ENCODE data around the gene CORO1C.
"Not testable (repeated sequence)": the region's sequence is repeated elsewhere in the genome, so short reads cannot be mapped to it uniquely, and the experiment has no call there.

Gene CORO1C

DNA sequence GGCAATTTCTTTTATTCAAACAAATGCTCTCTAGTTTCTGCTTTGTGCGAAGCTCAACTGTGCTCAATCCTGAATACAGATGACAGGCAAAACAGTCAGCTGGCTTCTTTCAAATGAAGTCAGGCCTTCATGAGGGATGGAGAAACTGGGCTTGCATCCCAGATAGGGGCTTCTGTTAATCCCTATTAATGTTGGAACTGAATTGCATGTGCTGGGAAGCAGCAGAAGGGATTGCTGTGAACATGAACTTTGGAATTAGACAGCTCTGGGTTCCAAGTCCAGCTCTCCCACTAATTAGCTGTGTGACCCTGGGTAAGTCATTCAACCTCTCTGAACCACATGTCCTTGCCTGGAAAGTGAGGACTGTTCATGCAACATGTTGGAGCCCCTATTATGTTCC lies 21.1 kb upstream of the CORO1C start:
- no peak for DNase-seq

DNA sequence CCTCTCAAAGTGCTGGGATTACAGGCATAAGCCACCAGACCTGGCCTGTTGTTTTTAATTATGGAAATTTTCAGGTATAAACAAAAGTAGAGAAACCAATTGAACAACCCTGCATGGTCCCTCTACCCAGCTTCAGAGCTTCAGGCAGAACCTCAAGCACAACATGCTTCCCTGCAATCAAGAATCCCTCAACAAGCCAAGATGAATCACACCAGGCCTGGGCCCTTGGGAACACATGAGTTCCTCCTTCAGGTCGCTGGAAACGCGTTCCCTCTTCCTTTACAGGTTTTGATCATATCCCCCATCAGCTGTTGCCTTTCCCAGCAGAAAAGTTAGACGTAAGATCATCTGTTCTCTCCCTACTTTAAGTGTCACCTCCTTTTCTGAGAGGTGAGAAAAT lies 20.5 kb upstream of the CORO1C start:
- no peak for DNase-seq

DNA sequence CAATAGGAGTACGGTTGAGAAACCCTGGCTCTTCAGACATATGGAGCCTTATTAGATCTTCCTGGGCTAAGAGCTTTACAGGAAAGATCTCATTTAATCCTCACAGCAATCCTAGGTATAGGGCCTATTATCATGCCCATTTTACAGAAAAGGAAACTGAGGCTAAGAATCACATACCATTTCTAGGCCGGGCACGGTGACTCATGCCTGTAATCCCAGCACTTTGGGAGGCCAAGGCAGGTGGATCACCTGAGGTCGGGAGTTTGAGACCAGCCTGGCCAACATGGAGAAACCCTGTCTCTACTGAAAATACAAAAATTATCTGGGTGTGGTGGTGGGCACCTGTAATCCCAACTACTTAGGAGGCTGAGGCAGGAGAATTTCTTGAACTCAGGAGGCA lies 19.7 kb upstream of the CORO1C start:
- DNase-seq, result not testable (repeated sequence)

DNA sequence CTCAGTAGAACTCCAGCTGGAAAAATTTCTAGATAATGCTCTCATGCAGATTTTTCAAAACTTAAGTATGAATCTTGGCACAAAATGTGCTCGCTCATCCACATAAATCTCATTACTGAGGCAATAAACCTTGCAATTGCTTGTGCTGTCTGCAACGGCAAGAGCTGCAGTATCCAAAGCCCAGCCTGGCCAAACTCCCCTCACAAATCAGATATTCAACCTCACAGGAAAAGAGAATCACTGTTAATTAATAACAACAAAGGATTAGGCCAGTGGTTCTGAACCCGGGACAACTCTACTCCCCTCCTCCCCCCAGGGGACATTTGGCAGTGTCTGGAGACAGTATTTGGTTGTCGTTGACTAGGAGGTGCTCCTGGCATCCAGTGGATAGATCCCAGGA lies 19.2 kb upstream of the CORO1C start:
- no peak for DNase-seq

DNA sequence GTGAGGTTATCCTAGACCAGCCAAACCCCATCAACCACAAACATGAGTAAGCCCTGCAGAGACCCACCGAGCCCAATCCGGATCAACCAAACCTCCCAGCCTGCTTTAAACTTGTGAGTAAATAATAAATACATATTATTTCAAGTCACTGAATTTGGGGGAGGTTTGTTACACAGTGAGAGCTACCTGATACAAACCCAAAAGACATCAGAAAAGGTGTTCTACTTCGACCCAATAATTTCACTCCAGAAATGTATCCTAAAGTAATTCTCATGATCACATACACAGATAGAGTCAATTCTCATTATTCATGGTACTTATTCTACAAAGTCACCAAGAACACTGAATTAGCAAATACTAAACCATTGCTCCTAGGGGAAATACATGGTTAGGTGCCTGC lies 16.2 kb upstream of the CORO1C start:
- DNase-seq, result no peak

DNA sequence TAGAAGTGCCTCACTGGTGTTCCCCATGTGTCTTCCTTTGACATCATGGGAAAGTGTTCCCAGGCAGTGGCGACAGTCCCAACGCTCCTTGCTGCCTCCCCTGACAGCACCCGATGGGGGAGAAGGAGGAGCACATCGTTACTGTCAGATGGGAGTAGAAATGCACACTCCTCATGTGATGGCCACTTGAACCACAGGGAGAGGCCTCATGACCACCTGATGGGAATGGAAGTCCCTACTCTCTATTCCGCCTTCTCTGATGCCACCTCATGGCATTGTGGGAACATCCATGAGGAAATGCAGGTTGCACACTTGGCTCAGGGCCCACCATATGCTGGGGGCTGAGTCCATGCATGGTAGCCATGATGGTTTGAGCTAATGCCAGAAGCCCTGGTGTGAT lies 14.3 kb upstream of the CORO1C start:
- no peak for DNase-seq

DNA sequence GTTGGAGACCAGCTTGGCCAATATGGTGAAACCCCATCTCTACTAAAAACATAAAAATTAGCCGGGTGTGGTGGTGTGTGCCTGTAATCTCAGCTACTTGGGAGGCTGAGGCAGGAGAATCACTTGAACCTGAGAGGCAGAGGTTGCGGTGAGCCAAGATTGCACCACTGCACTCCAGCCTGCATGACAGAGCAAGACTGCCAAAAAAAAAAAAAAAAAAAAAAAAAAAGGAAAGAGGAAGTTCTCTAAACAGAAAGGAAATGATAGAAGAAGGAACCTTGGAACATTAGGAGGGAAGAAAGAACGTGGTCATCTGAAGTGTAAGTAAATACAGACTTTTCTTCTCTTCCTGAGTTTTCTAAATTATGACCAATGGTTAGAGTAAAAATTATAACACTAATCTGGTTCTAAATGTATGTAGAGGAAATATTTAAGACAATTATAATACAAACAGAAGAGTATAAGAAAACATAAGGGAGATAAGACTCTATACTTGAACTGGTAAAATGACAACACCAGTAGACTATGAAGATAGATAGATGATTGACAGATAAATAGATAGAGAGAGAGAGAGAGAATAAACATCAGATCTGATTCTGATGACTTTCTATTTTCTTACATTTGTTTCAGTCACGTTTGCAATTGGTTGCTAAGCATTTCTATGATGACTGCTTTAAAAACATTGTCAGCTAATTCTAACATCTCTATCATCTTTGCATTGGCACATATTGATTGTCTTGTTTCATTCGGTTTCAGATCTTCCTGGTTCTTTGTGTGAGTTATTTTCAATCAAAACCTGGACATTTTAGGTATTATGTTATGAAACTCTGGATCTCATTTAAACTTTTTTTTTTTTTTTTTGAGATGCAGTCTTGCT lies 12.9 kb upstream of the CORO1C start:
- DNase-seq, result peak; percentile 62

GRCh38 chr12:108738170-108738569 lies 6.9 kb upstream of the CORO1C start:
- DNase-seq, result peak; percentile 62

DNA sequence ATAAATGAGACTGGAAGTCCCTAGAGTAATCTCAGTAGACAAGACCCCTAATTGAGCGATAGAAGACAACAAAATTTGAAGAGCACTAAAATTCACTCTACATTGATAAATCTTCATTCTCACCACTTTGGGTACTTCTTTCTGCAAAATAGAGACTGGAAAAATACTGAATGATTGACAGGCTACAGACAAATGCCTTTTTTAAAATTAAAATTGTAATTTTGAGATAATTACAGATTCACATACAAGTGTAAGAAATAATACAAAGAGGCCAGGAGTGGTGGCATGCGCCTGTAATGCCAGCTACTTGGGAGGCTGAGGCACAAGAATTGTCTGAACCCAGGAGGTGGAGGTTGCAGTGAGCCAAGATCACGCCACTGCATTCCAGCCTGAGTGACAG lies 4.5 kb upstream of the CORO1C start:
- DNase-seq, result no peak

DNA sequence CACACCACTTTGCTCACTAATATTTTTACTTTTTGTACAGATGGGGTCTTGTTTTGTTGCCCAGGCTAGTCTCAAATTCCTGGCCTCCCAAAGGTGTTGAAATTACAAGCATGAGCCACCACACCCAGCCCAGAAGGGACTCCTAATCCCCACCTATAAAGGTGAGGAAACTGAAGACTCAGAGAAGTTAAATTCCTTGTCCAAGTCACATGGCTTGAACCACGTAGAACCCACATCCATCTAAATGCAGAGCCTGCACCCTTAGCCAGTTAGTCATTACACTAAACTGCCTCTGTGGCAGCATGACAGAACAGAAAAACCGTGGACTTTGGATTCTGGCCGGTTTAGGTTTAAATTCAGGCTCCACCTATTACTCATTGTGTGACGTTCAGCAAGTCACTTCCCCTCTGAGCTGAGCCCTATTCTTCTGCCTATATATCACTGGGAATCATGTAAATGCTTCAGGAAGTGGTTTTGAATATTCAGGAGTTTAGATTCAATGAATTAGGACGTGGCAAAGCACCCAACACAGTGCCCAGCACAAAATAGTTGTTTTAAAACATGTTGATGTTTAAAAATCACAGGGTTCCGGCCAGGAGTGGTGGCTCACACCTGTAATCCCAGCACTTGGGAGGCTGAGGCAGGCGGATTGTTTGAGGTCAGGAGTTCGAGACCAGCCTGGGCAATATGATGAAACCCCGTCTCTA lies 3.0 kb upstream of the CORO1C start:
- peak; percentile 94 for DNase-seq

DNA sequence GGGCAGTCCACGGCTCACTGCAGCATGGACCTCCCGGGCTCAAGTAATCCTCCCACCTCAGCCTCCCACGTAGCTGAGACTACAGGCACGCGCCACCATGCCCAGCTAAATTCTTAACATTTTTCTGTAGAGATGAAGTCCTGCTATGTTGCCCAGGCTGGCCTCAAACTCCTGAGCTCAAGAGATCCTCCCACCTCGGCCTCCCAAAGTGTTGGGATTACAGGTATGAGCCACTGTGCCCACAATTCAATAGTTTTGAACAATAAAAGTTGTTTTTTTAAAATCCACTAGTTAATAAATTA lies 1.9 kb upstream of the CORO1C start:
- not testable (repeated sequence) for DNase-seq

- no peak for DNase-seq
Observed at GRCh38 chr12:108732489-108733229, 1.3 kb upstream of the CORO1C start.

DNA sequence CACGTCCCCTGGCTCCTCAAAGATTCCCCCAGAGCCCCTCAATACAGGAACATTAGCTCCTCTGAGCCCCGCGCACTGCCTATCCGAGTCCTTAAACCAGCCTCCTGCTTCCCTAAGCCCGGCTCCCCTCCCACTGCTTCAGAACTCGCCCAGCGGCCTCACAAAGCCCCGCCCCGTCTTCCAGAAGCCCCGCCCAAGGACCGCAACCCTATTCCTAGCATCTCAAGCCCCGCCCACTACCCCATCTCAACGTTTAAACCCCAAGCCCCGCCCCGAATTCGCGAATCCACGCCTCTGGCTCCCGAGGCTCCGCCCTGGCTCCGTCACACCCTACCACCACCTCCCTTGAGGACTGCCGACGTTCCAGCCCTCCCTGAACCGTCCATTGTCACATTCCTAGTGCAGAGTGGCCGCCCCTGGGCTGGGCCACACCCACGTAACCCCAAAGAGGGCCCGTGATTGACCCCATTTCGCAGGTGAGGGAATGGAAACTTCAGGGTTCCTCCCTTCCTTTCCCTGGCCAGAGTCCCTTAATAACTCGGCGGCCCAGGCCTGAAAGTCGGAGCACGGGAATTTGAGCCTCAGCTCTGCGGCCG lies 646 bp upstream of the CORO1C start:
- DNase-seq, result peak; percentile 100

- peak; percentile 73 for DNase-seq
Observed at GRCh38 chr12:108730365-108731104, 783 bp downstream of the CORO1C start.

- DNase-seq, result no peak
Observed at GRCh38 chr12:108729612-108730364, 1.5 kb downstream of the CORO1C start.

- no peak for DNase-seq
Observed at GRCh38 chr12:108728820-108729611, 2.3 kb downstream of the CORO1C start.

DNA sequence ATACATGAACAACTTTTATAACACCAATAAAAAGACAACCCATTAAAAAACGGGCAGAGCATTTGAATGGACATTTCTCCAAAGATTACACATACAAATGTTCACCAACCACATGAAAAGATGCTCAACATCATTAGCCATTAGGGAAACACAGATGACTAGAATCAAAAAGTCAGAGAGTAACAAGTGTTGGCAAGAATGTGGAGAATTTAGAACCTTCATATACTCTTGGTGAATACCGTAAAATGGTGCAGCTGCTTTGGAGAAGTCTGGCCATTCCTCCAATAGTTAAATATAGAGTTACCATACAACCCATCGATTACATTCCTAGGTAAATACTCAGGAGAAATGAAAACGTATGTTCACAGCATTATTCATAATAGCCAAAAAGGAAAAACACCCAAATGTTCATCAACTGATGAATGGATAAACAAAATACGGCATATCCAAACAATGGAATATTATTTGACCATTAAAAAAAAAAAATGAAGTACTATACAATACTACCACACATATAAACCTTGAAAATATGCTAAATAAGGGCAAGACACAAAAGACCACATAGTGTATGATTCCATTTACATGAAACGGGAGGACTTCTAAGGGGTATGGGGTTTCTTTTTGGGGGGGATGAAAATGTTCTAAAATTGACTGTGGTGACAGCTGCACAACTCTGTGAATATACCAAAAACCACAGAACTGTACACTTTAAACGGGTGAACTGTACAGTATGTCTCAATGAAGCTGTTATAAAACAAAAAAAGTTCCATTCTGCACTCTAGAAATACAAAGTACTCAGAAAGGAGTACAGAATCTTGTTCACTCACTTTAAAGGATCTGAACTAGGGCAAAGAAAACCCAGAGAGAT lies 3.2 kb downstream of the CORO1C start:
- no peak for DNase-seq

DNA sequence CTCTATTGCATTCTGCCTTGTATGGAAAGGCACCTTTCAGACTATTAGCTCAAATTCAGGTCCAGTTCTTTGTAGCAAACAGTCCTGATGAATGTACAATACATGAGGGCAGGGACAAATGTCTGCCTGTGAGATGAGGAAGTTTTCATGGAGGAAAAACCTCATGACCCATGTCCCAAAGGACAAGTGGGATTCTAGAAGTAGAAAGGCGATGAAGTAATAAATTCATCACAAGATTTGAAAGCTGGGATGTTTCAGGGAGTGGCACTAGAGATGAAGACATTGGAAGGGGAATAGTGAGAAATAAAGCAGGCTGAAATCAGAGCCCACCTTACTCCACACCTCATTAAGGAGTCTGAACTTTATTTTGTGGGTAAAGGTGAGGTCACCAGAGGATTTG lies 4.2 kb downstream of the CORO1C start:
- DNase-seq, result no peak

GRCh38 chr12:108724890-108725151 lies 6.5 kb downstream of the CORO1C start:
- no peak for DNase-seq
